ENCODE data around the gene CDK15. TPM values are rescaled to one million over a fixed set of nuclear protein-coding genes. Genes with fewer than 3 reads are reported as not detected.

The CDK15 gene
- total RNA-seq, 1 donor from 2014 or later: not detected

DNA sequence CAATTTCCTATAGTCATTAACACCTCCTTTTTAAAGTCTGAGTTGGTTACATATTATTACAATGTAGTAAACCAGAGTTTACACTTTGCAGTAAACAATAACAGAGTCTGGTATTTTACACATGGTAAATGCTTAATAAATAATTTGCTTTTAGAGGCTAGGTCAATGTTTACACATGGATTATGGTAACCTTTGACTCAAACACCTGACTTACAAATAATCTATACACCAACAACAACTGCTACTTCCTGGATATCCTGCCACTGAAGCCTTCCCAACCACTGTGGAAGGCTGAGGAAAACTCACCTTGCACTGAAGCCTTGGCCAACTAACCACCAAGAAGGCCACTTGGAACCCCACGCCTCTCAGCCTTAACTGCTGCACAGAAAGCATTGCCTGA, 31.0 kb upstream of the CDK15 start:
- no peaks in the 10 kb centered on the region for H3K36me3 Mint-ChIP-seq (ENCODE audit: low read depth, unreplicated experiment)
- H3K9me3 Mint-ChIP-seq (ENCODE audit: unreplicated experiment): no peaks in the 10 kb centered on the region
- no peak for DNase-seq (ENCODE audit: low spot score)
- H3K27me3 Mint-ChIP-seq (ENCODE audit: unreplicated experiment): peaks cover 2% of the 10 kb centered on the region
- H3K4me1 Mint-ChIP-seq (ENCODE audit: unreplicated experiment): peaks cover 13% of the 10 kb centered on the region
- H3K27ac Mint-ChIP-seq (ENCODE audit: unreplicated experiment): no peak overlapping the region
- TF ChIP-seq, protein P1, sequence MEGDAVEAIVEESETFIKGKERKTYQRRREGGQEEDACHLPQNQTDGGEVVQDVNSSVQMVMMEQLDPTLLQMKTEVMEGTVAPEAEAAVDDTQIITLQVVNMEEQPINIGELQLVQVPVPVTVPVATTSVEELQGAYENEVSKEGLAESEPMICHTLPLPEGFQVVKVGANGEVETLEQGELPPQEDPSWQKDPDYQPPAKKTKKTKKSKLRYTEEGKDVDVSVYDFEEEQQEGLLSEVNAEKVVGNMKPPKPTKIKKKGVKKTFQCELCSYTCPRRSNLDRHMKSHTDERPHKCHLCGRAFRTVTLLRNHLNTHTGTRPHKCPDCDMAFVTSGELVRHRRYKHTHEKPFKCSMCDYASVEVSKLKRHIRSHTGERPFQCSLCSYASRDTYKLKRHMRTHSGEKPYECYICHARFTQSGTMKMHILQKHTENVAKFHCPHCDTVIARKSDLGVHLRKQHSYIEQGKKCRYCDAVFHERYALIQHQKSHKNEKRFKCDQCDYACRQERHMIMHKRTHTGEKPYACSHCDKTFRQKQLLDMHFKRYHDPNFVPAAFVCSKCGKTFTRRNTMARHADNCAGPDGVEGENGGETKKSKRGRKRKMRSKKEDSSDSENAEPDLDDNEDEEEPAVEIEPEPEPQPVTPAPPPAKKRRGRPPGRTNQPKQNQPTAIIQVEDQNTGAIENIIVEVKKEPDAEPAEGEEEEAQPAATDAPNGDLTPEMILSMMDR (IDR thresholded peaks at IDR 0.05; ENCODE audit: unreplicated experiment): no peak
- H3K4me3 Mint-ChIP-seq (ENCODE audit: unreplicated experiment): no peak overlapping the region

DNA sequence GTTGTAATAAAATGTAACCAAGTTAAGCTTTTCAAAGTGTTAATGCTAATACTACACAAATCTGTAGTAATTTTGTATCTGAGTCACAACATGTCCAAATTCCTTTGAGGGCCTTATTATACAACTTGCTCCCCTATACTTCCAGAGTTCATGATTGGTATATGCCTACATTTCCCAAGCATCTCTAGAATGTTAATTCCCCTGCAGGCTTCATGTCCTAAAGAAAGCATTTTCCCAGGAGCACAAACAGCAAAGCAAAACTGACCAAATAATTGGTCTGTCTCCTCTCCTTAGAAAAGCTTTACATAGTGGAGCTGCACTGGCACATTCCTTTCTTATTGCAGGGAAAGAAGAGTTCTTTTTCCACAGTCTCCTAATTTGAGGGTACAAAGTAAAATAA, 29.3 kb upstream of the CDK15 start:
- peaks cover 13% of the 10 kb centered on the region for H3K27me3 Mint-ChIP-seq (ENCODE audit: unreplicated experiment)
- H3K36me3 Mint-ChIP-seq (ENCODE audit: low read depth, unreplicated experiment): peaks cover 3% of the 10 kb centered on the region
- H3K27ac Mint-ChIP-seq (ENCODE audit: unreplicated experiment): no peak overlapping the region
- H3K4me1 Mint-ChIP-seq (ENCODE audit: unreplicated experiment): peaks cover 20% of the 10 kb centered on the region
- no peaks in the 10 kb centered on the region for H3K9me3 Mint-ChIP-seq (ENCODE audit: unreplicated experiment)
- TF ChIP-seq, protein P1 (IDR thresholded peaks at IDR 0.05; ENCODE audit: unreplicated experiment): no peak
- no peak for DNase-seq (ENCODE audit: low spot score)
- H3K4me3 Mint-ChIP-seq (ENCODE audit: unreplicated experiment): no peak overlapping the region

DNA sequence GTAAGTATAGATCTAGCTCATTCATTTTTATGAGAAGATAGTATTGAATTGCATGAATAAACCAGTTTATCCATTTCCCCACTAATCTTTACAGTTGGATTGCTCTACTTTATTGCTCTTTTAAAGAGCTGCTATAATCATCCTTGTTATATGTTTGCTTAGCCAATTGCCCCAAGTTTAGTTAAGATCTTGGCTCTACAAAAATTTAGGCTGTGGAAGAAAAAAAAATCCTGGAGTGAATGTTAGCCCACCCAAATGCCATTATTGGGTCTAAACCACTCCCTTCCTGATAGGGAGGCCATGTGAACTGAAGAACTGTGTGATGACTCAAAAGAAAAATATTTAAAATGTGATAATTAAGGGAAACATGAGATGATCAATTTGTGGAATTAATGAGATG, 28.5 kb upstream of the CDK15 start:
- TF ChIP-seq, protein P1 (IDR thresholded peaks at IDR 0.05; ENCODE audit: unreplicated experiment): no peak
- no peak for DNase-seq (ENCODE audit: low spot score)
- Mint-ChIP-seq H3K36me3 (ENCODE audit: low read depth, unreplicated experiment) (peaks cover 3% of the 10 kb centered on the region), H3K27ac (ENCODE audit: unreplicated experiment) (no peak overlapping the region), H3K4me3 (ENCODE audit: unreplicated experiment) (no peak overlapping the region), H3K27me3 (ENCODE audit: unreplicated experiment) (peaks cover 13% of the 10 kb centered on the region), H3K9me3 (ENCODE audit: unreplicated experiment) (no peaks in the 10 kb centered on the region), H3K4me1 (ENCODE audit: unreplicated experiment) (peaks cover 20% of the 10 kb centered on the region)

DNA sequence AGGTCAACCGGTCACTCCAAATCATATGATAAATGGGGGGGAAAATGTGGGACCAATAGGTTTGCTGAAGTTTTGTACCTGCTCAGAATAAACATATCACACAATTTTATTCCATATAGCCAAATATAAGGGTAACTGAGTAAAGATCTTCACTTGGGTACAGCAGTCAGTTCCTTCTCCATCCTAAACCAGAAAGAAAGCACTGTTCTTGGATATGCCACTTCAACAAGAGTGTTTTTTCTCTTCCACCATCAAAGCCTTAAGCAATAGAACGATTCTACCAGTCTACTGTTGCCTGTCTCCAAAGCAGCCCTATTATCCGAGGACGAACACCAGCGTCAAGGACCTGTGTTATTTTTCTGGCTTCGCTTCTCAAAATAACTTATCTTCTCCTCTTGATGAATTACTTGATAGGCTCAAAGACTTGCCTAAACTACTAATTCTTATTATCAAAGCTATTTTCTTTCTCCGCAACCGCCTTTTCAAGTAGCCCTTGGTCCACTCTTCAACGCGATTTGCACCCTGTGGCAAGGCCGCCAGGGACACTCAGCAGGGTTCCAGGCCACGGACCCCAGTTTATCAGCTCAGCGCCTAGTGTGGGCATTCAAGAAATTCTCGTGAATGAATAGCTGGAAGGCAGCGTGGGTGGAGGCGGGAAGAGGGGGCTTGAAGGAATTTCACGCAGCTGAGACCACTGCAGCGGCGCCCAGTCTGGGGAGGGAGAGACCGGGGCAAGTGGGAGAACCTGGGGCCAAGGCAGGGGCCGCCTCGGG, 26.2 kb upstream of the CDK15 start:
- Mint-ChIP-seq H3K9me3 (ENCODE audit: unreplicated experiment) (no peaks in the 10 kb centered on the region), H3K27me3 (ENCODE audit: unreplicated experiment) (peaks cover 13% of the 10 kb centered on the region), H3K36me3 (ENCODE audit: low read depth, unreplicated experiment) (peaks cover 3% of the 10 kb centered on the region), H3K27ac (ENCODE audit: unreplicated experiment) (peak overlapping the region; percentile 99), H3K4me3 (ENCODE audit: unreplicated experiment) (peak overlapping the region; percentile 97), H3K4me1 (ENCODE audit: unreplicated experiment) (peaks cover 20% of the 10 kb centered on the region)
- TF ChIP-seq, protein P1 (IDR thresholded peaks at IDR 0.05; ENCODE audit: unreplicated experiment): no peak
- DNase-seq (ENCODE audit: low spot score): no peak
